PC-9 (cell line): Measurements from ENCODE around the gene SMCO2. TPM values are rescaled to one million over a fixed set of nuclear protein-coding genes. Genes with fewer than 3 reads are reported as not detected.

Experiments used
- BruUV-seq: library from RNA; stranded (reverse); fragments of 400-500 nt; replicated peaks from 2 replicates; lab custom pipeline; 2021; lab: Mats Ljungman, UMichigan
- CTCF ChIA-PET: fragments of 300-600 bp; sonication (Branson Sonifier 250); formaldehyde crosslinking; loops from one replicate; lab custom pipeline; 2022; ENCODE audit warnings: antibody characterized with exemption; lab: Charles Lee
- POLR2A ChIA-PET: fragments of 300-600 bp; sonication (Branson Sonifier 250); formaldehyde crosslinking; loops from one replicate; lab custom pipeline; 2022; ENCODE audit warnings: antibody characterized with exemption; ENCODE audit not compliant: unreplicated experiment; lab: Charles Lee
- DNase-seq, 2 experiments: peaks; one replicate each; pipeline versions ENCODE4 v3.0.0 to v3.0.0-alpha.2; 2015 to 2022; ENCODE audit warnings: mixed read lengths in 1 of 2
- H2AFZ ChIP-seq: fragments of 200-600 bp; sonication (generic); 2 replicates; pipeline ENCODE4 v1.8.1; 2017; ENCODE audit warnings: antibody characterized with exemption
- H3F3A ChIP-seq: fragments of 200-600 bp; sonication (generic); 2 replicates; pipeline ENCODE4 v1.8.1; 2017; ENCODE audit warnings: antibody characterized with exemption, mild to moderate bottlenecking, low read depth; ENCODE audit not compliant: insufficient read depth
- H3K27ac ChIP-seq: fragments of 200-600 bp; sonication (generic); 2 replicates; pipeline ENCODE4 v1.6.1; 2016; ENCODE audit warnings: mixed run types
- H3K27me3 ChIP-seq: fragments of 200-600 bp; sonication (generic); 2 replicates; pipeline ENCODE4 v1.6.1; 2016; ENCODE audit warnings: low read depth, mixed run types; ENCODE audit not compliant: insufficient read depth
- H3K36me3 ChIP-seq: fragments of 200-600 bp; sonication (generic); 2 replicates; pipeline ENCODE4 v1.6.1; 2016; ENCODE audit warnings: low read depth, mixed run types
- H3K4me1 ChIP-seq: fragments of 200-600 bp; sonication (generic); replicated peaks from 2 replicates; pipeline ENCODE4 v1.6.1; 2016; ENCODE audit warnings: mixed run types; ENCODE audit not compliant: insufficient read depth
- H3K4me2 ChIP-seq: fragments of 200-600 bp; sonication (generic); 2 replicates; pipeline ENCODE4 v1.6.1; 2017; ENCODE audit warnings: mixed run types
- H3K4me3 ChIP-seq: fragments of 200-600 bp; sonication (generic); 2 replicates; pipeline ENCODE4 v1.6.1; 2016; ENCODE audit warnings: mixed run types
- H3K79me2 ChIP-seq: fragments of 200-600 bp; sonication (generic); 2 replicates; pipeline ENCODE4 v1.6.1; 2017; ENCODE audit warnings: low read depth, mixed run types
- H3K9me2 ChIP-seq: fragments of 200-600 bp; sonication (generic); 2 replicates; pipeline ENCODE4 v1.8.1; 2017; ENCODE audit warnings: mild to moderate bottlenecking; ENCODE audit not compliant: insufficient read depth
- H3K9me3 ChIP-seq: fragments of 200-600 bp; sonication (generic); 2 replicates; pipeline ENCODE4 v1.8.1; 2016; ENCODE audit warnings: low read depth; ENCODE audit not compliant: insufficient read depth
- H4K20me1 ChIP-seq: fragments of 200-600 bp; sonication (generic); 2 replicates; pipeline ENCODE4 v1.8.1; 2017; ENCODE audit not compliant: insufficient read depth
- CTCF ChIP-seq: fragments of 200-600 bp; sonication (generic); conservative IDR thresholded peaks from 2 replicates; pipeline ENCODE4 v1.6.1; 2017; ENCODE audit warnings: mixed run types, antibody characterized with exemption, mild to moderate bottlenecking, moderate library complexity
- EZH2 ChIP-seq: fragments of 200-600 bp; sonication (generic); IDR thresholded peaks from 2 replicates; pipeline ENCODE4 v1.8.0; 2017; ENCODE audit warnings: antibody characterized with exemption, low read depth
- intact Hi-C: fragments of 100-400 bp; cut with micrococcal nuclease; formaldehyde crosslinking; loops from one replicate; pipeline ENCODE4 v1.10.0; 2022; ENCODE audit not compliant: unreplicated experiment
- total RNA-seq: library from RNA; stranded (reverse); gene quantifications from 2 replicates; pipeline ENCODE4 v1.2.3, GENCODE V29; 2021

The SMCO2 gene
- total RNA-seq, 1 experiment from 2014 or later = 3.7 TPM

- Histone ChIP-seq H3K4me2 (no peak overlapping the region), H3K27me3 (no peaks in the 10 kb centered on the region), H3K79me2 (no peaks in the 10 kb centered on the region), H3K4me3 (no peak overlapping the region), H2AFZ (no peak overlapping the region), H3K9me3 (no peaks in the 10 kb centered on the region; the same call in 1 of the 2 replicates), H3K4me1 (no peaks in the 10 kb centered on the region), H3K27ac (no peak overlapping the region), H3K36me3 (no peaks in the 10 kb centered on the region), H3F3A (no peaks in the 10 kb centered on the region), H4K20me1 (no peaks in the 10 kb centered on the region), H3K9me2 (no peaks in the 10 kb centered on the region)
- CTCF ChIA-PET = no interaction called here
- DNase-seq = no peak
- intact Hi-C loops = no loop called here
- POLR2A ChIA-PET = no interaction called here
- no peak for TF ChIP-seq EZH2
- no peak for TF ChIP-seq CTCF
- BruUV-seq = no TSS peak
Measured at GRCh38 chr12:27508736-27509431, 62.3 kb downstream of the SMCO2 start.

GRCh38 chr12:27511031-27511722 is 64.6 kb downstream of the SMCO2 start:
- Histone ChIP-seq H3F3A (no peaks in the 10 kb centered on the region), H3K79me2 (no peaks in the 10 kb centered on the region), H3K36me3 (no peaks in the 10 kb centered on the region), H2AFZ (no peak overlapping the region), H3K9me3 (no peaks in the 10 kb centered on the region; the same call in 1 of the 2 replicates), H3K4me2 (no peak overlapping the region), H3K4me3 (no peak overlapping the region), H3K27me3 (no peaks in the 10 kb centered on the region), H4K20me1 (no peaks in the 10 kb centered on the region), H3K9me2 (no peaks in the 10 kb centered on the region), H3K27ac (no peak overlapping the region), H3K4me1 (no peaks in the 10 kb centered on the region)
- DNase-seq = no peak
- POLR2A ChIA-PET = no interaction called here
- no TSS peak for BruUV-seq
- CTCF ChIA-PET = no interaction called here
- intact Hi-C loops = no loop called here
- TF ChIP-seq CTCF (no peak), EZH2 (no peak)

GRCh38 chr12:27511723-27512045 is 65.1 kb downstream of the SMCO2 start:
- Histone ChIP-seq H3K9me2 (no peaks in the 10 kb centered on the region), H3K4me1 (no peaks in the 10 kb centered on the region), H4K20me1 (no peaks in the 10 kb centered on the region), H3K36me3 (no peaks in the 10 kb centered on the region), H3K27ac (no peak overlapping the region), H3F3A (no peaks in the 10 kb centered on the region), H2AFZ (no peak overlapping the region), H3K27me3 (no peaks in the 10 kb centered on the region), H3K9me3 (no peaks in the 10 kb centered on the region; the same call in 1 of the 2 replicates), H3K79me2 (no peaks in the 10 kb centered on the region), H3K4me3 (no peak overlapping the region), H3K4me2 (no peak overlapping the region)
- no peak for TF ChIP-seq CTCF
- no peak for TF ChIP-seq EZH2
- ChIA-PET CTCF (no interaction called here), POLR2A (no interaction called here)
- intact Hi-C loops = no loop called here
- BruUV-seq = no TSS peak
- DNase-seq = no peak
